OCI-LY3 (cell line): ENCODE results near the gene WDPCP.

ENCODE experiments used
- CTCF ChIP-seq: fragments of 200-600, 300-600 bp; sonication (generic); IDR thresholded peaks from 2 replicates; pipeline ENCODE4 v1.5.1; 2014; ENCODE audit warnings: antibody characterized with exemption, low read length, low read depth
- EZH2phosphoT487 ChIP-seq: fragments of 200-600 bp; shearing (Covaris generic); IDR thresholded peaks from 2 replicates; pipeline ENCODE4 v1.6.1; 2018; ENCODE audit warnings: antibody characterized with exemption, mixed run types, low read depth

DNA sequence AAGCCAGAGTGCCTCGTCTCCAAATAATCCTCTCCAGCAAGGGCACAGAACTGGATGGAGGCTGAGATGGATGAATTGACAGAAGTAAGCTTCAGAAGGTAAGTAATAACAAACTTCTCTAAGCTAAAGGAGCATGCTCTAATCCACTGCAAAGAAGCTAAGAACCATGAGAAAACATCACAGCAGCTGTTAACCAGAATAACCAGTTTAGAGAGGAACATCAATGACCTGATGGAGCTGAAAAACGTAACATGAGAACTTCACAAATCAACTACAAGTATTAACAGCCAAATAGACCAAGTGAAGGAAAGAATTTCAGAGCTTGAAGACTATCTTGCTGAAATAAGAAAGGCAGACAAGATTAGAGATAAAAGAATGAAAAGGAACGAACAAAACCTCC is 32.3 kb downstream of the WDPCP start:
- TF ChIP-seq EZH2phosphoT487 (no peak), CTCF (no peak)
